ENCODE measurements around the gene PRR5.

GRCh38 chr22:44734801-44735517, 33.0 kb downstream of the PRR5 start:
- TF ChIP-seq CTCF (conservative IDR thresholded peaks at IDR 0.05; ENCODE audit: low read depth in 2 of 2) (no peak), CREB1 (CRISPR knock-in tag; IDR thresholded peaks at IDR 0.05; ENCODE audit: low read depth) (no peak), JUNB (IDR thresholded peaks at IDR 0.05; ENCODE audit: unreplicated experiment) (no peak), POLR2AphosphoS5 (IDR thresholded peaks at IDR 0.05; ENCODE audit: low read depth) (no peak), EZH2 (IDR thresholded peaks at IDR 0.05; ENCODE audit: low read depth, unreplicated experiment) (no peak)

Data from GM23338 (cell line).